Esophagus squamous epithelium (tissue), 4 donors: Measurements from ENCODE around the gene ASB13.

ENCODE experiments used
- CTCF ChIP-seq, 6 experiments: fragments of 450-650 bp in 4 of 6; fragments of 200-600 bp in 2 of 6; sonication (generic) in 2 of 6; IDR thresholded peaks; one replicate each; pipeline ENCODE4 v1.5.1; 2016 to 2019; ENCODE audit warnings: antibody characterized with exemption in 6 of 6, mild to moderate bottlenecking in 4 of 6, moderate library complexity in 4 of 6
- POLR2A ChIP-seq, 4 donors: fragments of 450-650 bp; IDR thresholded peaks; one replicate each; pipeline ENCODE4 v1.6.1; 2017; ENCODE audit warnings: antibody characterized with exemption in 4 of 4, mild to moderate bottlenecking in 4 of 4, moderate library complexity in 3 of 4

- TF ChIP-seq CTCF (IDR thresholded peaks at IDR 0.05) (no peak), POLR2A (IDR thresholded peaks at IDR 0.05) (no peak)
Measured at GRCh38 chr10:5679037-5679435, 12.6 kb upstream of the ASB13 start.
